Aorta (tissue), 5 donors: ENCODE data around the gene CALML4. TPM values are rescaled to one million over a fixed set of nuclear protein-coding genes. Genes with fewer than 3 reads are reported as not detected.
"Not testable (repeated sequence)": the region's sequence is repeated elsewhere in the genome, so short reads cannot be mapped to it uniquely, and the experiment has no call there.

Experiments
- ATAC-seq: fragments of 200-7000 bp; cut with Tn5 transposase; one replicate; pipeline ENCODE4 v1.9.1; 2022; ENCODE audit warnings: moderate library complexity; ENCODE audit not compliant: low FRiP score
- DNase-seq, 2 donors: peaks; one replicate each; pipeline ENCODE4 v3.0.0-alpha.2; 2020
- H3K27ac ChIP-seq, 2 donors: one replicate each; pipeline ENCODE4 v1.5.1; 2013; ENCODE audit warnings: low read length in 2 of 2, mild to moderate bottlenecking in 2 of 2, moderate library complexity in 2 of 2, control low read depth in 1 of 2, inconsistent platforms in 1 of 2, low read depth in 1 of 2
- H3K27me3 ChIP-seq, 2 donors: one replicate each; pipeline ENCODE4 v1.6.1; 2013; ENCODE audit warnings: control low read depth in 1 of 2, low read length in 1 of 2, mild to moderate bottlenecking in 1 of 2, moderate library complexity in 1 of 2; ENCODE audit not compliant: insufficient read depth in 2 of 2, control insufficient read depth in 1 of 2
- H3K36me3 ChIP-seq, 2 donors: one replicate each; pipeline ENCODE4 v1.6.1; 2013; ENCODE audit warnings: control low read depth in 1 of 2, low read length in 1 of 2, mild to moderate bottlenecking in 1 of 2; ENCODE audit not compliant: insufficient read depth in 2 of 2, control insufficient read depth in 1 of 2
- H3K4me1 ChIP-seq, 2 donors: one replicate each; pipeline ENCODE4 v1.6.1; 2013; ENCODE audit warnings: low read length in 2 of 2, control low read depth in 1 of 2, mild to moderate bottlenecking in 1 of 2, moderate library complexity in 1 of 2; ENCODE audit not compliant: insufficient read depth in 2 of 2, control insufficient read depth in 1 of 2
- H3K4me3 ChIP-seq, 2 donors: one replicate each; pipeline ENCODE4 v1.5.1; 2013; ENCODE audit warnings: low read length in 2 of 2, control low read depth in 1 of 2, mild to moderate bottlenecking in 1 of 2
- H3K9me3 ChIP-seq: one replicate; pipeline ENCODE4 v1.6.1; 2013; ENCODE audit warnings: mild to moderate bottlenecking, low read length; ENCODE audit not compliant: control insufficient read depth
- WGBS, 2 donors: extraction: QIAGEN DNeasy Blood & Tissue Kit; methylation state at CpG; one replicate each; pipeline ENCODE4 v1.1.7; 2013; 5-methylcytosine and 5-hydroxymethylcytosine counted together
- intact Hi-C, 2 donors: fragments of 100-400 bp; cut with DNase I; formaldehyde crosslinking; loops; one replicate each; pipeline versions ENCODE4 v1.14.2 to v1.15.0; 2022
- polyA plus RNA-seq, 2 donors: library from polyadenylated mRNA; stranded (reverse); fragments of 200-250 nt; gene quantifications; one replicate each; pipeline ENCODE4 v1.2.3, GENCODE V29; 2013
- total RNA-seq, 2 donors: library from RNA; stranded (reverse); fragmentation: NEBNext Ultra II Directional; extraction: Animal tissue kit (Norgen Biotek cat#: 25700); gene quantifications; one replicate each; pipeline ENCODE4 v1.2.1, GENCODE V29; 2021
- donor health status: healthy with polysubstance abuse.
- donor health status: Bipolar disorder and iron deficiency.
- donor health status: DM: no; HTN: no; CAD: no.
- donor health status: DM: no; HTN: no; CAD: no.
- donor health status: DM: yes; HTN: yes; CAD: no.

Gene CALML4
- total and polyA plus RNA-seq, 4 donors: 3.9 to 29.9 (median 6.2) TPM

DNA sequence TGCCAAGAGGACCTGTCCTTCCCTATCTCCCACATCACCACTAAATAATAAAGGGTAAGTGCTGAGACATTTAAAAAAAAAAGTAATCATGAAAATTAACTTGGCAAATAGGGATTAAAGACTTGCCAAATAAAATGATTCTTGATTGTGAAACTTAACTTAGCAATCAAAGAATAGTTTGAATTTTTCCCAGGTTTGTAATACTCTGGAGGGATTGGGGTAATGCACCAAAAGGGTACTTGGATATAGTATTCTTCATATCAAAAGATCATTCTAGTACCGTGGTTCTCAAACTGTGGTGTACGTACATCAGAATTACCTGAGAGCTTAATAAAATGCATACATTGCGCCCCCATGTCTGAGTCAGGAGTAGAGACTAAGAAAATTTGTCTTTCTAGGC, 28.5 kb downstream of the CALML4 start:
- 52 to 54% methylated on average over 3 of the region's 3 CpGs for WGBS, 2 donors
- H3K9me3 ChIP-seq: no peaks in the 10 kb centered on the region
- H3K4me1 ChIP-seq: peaks cover 0 to 3% of the 10 kb centered on the region in 2 donors
- H3K36me3 ChIP-seq: peaks cover 0 to 2% of the 10 kb centered on the region in 2 donors
- no peak for ATAC-seq
- intact Hi-C loops: no loop called here
- peak overlapping the region in 1 of 2 donors; percentile 17 for H3K27ac ChIP-seq
- H3K27me3 ChIP-seq: no peaks in the 10 kb centered on the region
- DNase-seq: no peak
- H3K4me3 ChIP-seq: no peak overlapping the region

DNA sequence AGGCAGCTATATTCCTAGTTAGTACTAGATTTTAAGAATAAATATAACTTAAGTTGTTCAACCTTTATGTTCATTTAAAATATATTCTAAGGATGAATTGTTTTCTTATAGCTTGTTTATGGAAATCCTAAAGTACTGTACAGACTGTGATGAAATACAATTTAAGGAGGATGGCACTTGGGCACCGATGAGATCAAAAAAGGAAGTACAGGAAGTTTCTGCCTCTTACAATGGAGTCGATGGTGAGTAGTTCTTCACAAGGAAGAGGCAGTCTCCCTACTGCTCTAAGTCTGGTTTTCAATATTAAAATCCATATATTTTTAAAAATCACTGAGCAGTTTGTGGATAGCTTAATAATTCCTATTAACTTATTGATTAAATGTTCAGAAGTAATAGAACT, 29.6 kb downstream of the CALML4 start:
- 70 to 78% methylated on average over 2 of the region's 2 CpGs for WGBS, 2 donors
- H3K36me3 ChIP-seq: no peaks in the 10 kb centered on the region
- H3K9me3 ChIP-seq: no peaks in the 10 kb centered on the region
- H3K27me3 ChIP-seq: no peaks in the 10 kb centered on the region
- ATAC-seq (no peak), DNase-seq (no peak)
- no peak overlapping the region for H3K27ac ChIP-seq
- intact Hi-C loops: no loop called here
- H3K4me1 ChIP-seq: peaks cover 0 to 3% of the 10 kb centered on the region in 2 donors
- no peak overlapping the region for H3K4me3 ChIP-seq

DNA sequence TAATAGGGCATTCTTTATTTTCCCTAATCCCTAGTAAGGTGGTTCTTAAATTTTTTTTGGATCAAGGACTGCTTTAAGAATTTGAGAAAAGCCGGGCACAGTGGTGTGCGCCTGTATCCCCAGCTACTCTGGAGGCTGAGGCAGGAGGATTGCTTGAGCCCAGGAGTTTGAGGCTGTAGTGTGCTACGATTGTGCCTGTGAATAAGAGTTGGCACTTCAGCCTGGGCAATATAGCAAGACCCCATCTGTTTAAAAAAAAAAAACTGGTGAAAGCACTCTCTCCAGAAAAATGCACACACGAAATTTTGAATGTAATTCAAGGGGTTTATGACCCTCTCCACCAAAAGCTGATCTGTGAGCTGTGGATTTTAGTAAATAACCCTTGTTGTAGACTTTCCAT, 32.0 kb downstream of the CALML4 start:
- no peaks in the 10 kb centered on the region for H3K27me3 ChIP-seq
- H3K4me1 ChIP-seq: peaks cover 0 to 3% of the 10 kb centered on the region in 2 donors
- no peak overlapping the region for H3K27ac ChIP-seq
- no peaks in the 10 kb centered on the region for H3K36me3 ChIP-seq
- ATAC-seq: no peak
- DNase-seq: no peak
- 96 to 97% methylated on average over 4 of the region's 4 CpGs for WGBS, 2 donors
- intact Hi-C loops: no loop called here
- H3K9me3 ChIP-seq: no peaks in the 10 kb centered on the region
- no peak overlapping the region for H3K4me3 ChIP-seq

DNA sequence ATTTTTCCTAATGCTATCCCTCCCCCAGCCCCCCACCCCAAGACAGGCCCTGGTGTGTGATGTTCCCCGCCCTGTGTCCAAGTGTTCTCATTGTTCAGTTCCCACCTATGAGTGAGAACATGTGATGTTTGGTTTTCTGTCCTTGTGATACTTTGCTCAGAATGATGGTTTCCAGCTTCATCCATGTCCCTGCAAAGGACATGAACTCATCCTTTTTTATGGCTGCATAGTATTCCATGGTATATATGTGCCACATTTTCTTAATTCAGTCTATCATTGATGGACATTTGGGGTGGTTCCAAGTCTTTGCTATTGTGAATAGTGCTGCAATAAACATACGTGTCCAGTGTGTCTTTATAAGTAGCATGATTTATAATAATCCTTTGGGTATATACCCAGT, 33.1 kb downstream of the CALML4 start:
- H3K4me1 ChIP-seq, DNase-seq, H3K4me3 ChIP-seq, intact Hi-C loops, H3K27ac ChIP-seq, H3K36me3 ChIP-seq, H3K9me3 ChIP-seq, H3K27me3 ChIP-seq, ATAC-seq: not testable (repeated sequence)
- 72 to 76% methylated on average over 2 of the region's 2 CpGs for WGBS, 2 donors

DNA sequence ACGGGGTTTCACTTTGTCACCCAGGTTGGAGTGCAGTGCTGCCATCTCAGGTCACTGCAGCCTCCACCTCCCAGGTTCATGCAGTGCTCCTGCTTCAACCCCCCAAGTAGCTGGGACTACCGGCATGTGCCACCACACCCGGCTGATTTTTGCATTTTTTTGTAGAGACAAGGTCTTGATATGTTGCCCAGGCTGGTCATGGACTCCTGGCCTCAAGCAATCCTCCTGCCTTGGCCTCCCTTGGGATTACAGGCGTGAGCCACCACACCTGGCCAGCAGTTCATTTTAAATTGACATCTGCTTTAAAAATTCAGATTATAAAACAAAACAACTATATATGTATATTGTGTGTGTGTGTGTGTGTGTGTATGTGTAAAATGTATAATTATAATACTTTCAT, 38.3 kb downstream of the CALML4 start:
- intact Hi-C loops: no loop called here
- no peak overlapping the region for H3K27ac ChIP-seq
- H3K4me1 ChIP-seq: no peaks in the 10 kb centered on the region
- DNase-seq (no peak), ATAC-seq (no peak)
- no peak overlapping the region for H3K4me3 ChIP-seq
- H3K9me3 ChIP-seq: no peaks in the 10 kb centered on the region
- 81 to 88% methylated on average over 4 of the region's 4 CpGs for WGBS, 2 donors
- H3K27me3 ChIP-seq: no peaks in the 10 kb centered on the region
- no peaks in the 10 kb centered on the region for H3K36me3 ChIP-seq

DNA sequence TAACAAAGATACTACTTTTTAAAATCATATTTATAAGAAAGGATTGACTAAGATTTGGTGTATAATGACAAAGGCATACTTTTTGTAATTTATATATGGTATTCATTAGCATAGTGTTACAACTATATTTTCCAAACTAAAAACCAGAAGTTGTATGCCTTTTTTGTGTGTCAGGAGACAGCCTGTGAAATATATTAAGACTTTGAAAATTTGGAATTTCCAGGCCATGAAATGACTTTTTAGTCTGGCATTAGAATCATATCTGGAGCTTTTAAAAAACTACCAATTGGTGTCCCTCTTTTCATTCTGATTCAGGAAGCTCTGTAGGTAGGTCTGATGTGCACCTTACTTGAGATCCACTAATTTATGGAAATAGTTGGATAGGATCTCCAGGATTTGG, 41.9 kb downstream of the CALML4 start:
- Histone ChIP-seq H3K4me1 (no peaks in the 10 kb centered on the region), H3K9me3 (no peaks in the 10 kb centered on the region), H3K4me3 (no peak overlapping the region), H3K27me3 (no peaks in the 10 kb centered on the region), H3K36me3 (no peaks in the 10 kb centered on the region), H3K27ac (no peak overlapping the region)
- no peak for DNase-seq
- no peak for ATAC-seq
- intact Hi-C loops: no loop called here

DNA sequence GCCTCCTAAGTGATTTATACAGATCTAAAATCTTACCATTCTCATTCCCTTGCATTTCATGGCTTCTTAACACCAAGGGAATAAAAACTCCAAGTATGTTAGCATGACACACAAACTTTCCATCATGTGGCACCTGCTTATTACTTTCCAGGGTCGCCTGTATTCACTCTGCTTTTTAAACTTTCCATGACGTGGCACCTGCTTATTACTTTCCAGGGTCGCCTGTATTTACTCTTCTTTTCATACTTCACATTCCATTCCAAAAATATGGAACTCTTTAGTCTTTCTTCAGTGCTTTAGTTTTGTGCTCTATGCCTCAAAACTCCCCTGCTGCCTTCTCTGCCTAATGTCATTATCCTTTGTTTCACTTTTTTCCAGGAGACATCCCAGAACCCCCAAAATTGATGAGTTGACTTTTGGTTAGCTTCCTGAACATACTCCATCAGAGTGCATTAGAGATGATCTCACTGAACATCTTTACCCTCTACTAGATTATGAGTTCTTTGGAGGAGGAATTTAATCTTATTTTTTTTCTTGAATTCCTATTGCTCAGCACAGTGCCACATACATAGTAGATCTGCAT, 47.0 kb downstream of the CALML4 start:
- 1 to 8% methylated on average over 3 of the region's 3 CpGs for WGBS, 2 donors
- intact Hi-C loops: loop anchor here in 1 of 2 donors (10.0 kb wide), 1 partner anchor 103 kb away; the partner anchor contains the start of gene PIAS1
- H3K36me3 ChIP-seq: no peaks in the 10 kb centered on the region
- DNase-seq (no peak), ATAC-seq (no peak)
- no peaks in the 10 kb centered on the region for H3K27me3 ChIP-seq
- H3K4me1 ChIP-seq: peaks cover 3 to 4% of the 10 kb centered on the region in 2 donors
- no peaks in the 10 kb centered on the region for H3K9me3 ChIP-seq
- no peak overlapping the region for H3K4me3 ChIP-seq
- peak overlapping the region in 1 of 2 donors; percentile 76 for H3K27ac ChIP-seq

DNA sequence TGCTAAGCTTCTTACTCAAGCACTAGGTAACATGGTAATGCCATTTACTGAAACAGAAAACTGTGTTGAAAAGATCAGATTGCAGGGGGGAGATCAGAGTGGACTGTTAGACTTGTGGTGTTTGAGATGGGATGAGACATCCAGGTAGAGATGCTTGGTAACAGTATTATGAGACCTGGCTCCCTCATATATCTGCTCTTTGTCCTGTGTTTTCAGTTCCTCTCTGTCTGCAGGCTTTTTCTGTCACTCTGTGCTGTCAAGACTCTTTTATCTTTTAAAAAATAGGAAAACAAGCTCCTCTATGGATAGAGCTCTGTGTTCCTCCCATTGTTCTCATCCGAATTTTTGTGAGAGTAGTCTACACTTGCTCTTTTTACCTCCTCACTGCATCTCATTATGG, 48.1 kb downstream of the CALML4 start:
- Histone ChIP-seq H3K36me3 (no peaks in the 10 kb centered on the region), H3K27ac (peak overlapping the region in 1 of 2 donors; percentile 19), H3K27me3 (no peaks in the 10 kb centered on the region), H3K9me3 (no peaks in the 10 kb centered on the region), H3K4me1 (peaks cover 3 to 4% of the 10 kb centered on the region in 2 donors), H3K4me3 (no peak overlapping the region)
- no peak for DNase-seq
- WGBS, 2 donors: 0 to 30% methylated on average over 1 of the region's 1 CpG
- intact Hi-C loops: loop anchor here in 1 of 2 donors (10.0 kb wide), 1 partner anchor 102 kb away; the partner anchor contains the start of gene PIAS1
- no peak for ATAC-seq

DNA sequence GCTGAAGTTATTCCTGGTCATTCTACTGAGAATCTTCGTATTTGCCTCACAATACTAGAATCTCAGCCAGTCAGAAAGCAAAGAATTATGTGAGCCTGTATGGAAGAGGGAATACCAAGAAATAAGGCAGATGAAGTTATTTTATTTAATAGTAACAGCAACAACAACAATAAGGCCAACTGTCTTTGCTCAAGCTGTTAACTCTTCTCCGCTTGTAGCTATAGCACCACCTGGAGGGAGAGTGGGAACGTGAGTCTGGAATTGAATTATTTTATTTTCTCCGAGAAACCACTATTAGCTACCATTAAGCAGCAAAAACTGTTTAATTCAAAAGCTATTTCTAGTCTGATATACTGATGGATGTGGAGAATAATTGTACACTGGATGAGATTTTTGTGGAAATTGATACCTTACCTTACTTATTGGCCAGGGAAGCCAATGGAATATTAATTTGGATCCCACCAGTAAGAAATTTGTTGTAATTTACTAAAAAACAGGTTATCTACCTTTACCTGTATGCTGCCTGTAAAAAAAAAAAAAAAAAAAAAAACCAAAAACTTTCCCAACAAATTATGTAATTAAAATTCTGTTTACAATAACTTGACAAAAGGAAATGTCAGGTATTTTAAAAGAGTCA, 50.1 kb downstream of the CALML4 start:
- WGBS, 2 donors: 23 to 24% methylated on average over 4 of the region's 4 CpGs
- Histone ChIP-seq H3K4me3 (no peak overlapping the region), H3K27me3 (no peaks in the 10 kb centered on the region), H3K27ac (no peak overlapping the region), H3K9me3 (no peaks in the 10 kb centered on the region), H3K36me3 (no peaks in the 10 kb centered on the region), H3K4me1 (peaks cover 3 to 4% of the 10 kb centered on the region in 2 donors)
- ATAC-seq (peak; percentile 66), DNase-seq (no peak)
- intact Hi-C loops: loop anchor here (2.0 to 10.0 kb wide), 2 partner anchors 100 to 292 kb away; partner anchors contain the start of gene PIAS1 (in 1 of the 2)
